ENCODE measurements around the gene SIDT1. TPM values are rescaled to one million over a fixed set of nuclear protein-coding genes. Genes with fewer than 3 reads are reported as not detected.

SIDT1 gene
- total RNA-seq, 1 donor from 2014 or later = 0.92 TPM

GRCh38 chr3:113660896-113661295 is 128.5 kb downstream of the SIDT1 start:
- Mint-ChIP-seq H3K27ac (ENCODE audit: unreplicated experiment) (no peak overlapping the region), H3K4me3 (ENCODE audit: unreplicated experiment) (no peak overlapping the region), H3K27me3 (ENCODE audit: unreplicated experiment) (peaks cover 2% of the 10 kb centered on the region), H3K36me3 (ENCODE audit: low read depth, unreplicated experiment) (peaks cover 47% of the 10 kb centered on the region), H3K4me1 (ENCODE audit: unreplicated experiment) (peaks cover 7% of the 10 kb centered on the region), H3K9me3 (ENCODE audit: unreplicated experiment) (no peaks in the 10 kb centered on the region)
- no peak for TF ChIP-seq CTCF (IDR thresholded peaks at IDR 0.05; ENCODE audit: unreplicated experiment)
- no peak for DNase-seq (ENCODE audit: low spot score)

- peaks cover 28% of the 10 kb centered on the region for H3K36me3 Mint-ChIP-seq (ENCODE audit: low read depth, unreplicated experiment)
- peaks cover 18% of the 10 kb centered on the region for H3K4me1 Mint-ChIP-seq (ENCODE audit: unreplicated experiment)
Measured at GRCh38 chr3:113662824-113663223, 130.5 kb downstream of the SIDT1 start.

GRCh38 chr3:113663324-113663750 is 131.0 kb downstream of the SIDT1 start:
- no peak for TF ChIP-seq CTCF (IDR thresholded peaks at IDR 0.05; ENCODE audit: unreplicated experiment)

More at GRCh38 chr3:113662824-113663223, 130.5 kb downstream of the SIDT1 start:
- Mint-ChIP-seq H3K27me3 (ENCODE audit: unreplicated experiment) (no peaks in the 10 kb centered on the region), H3K9me3 (ENCODE audit: unreplicated experiment) (no peaks in the 10 kb centered on the region), H3K4me3 (ENCODE audit: unreplicated experiment) (no peak overlapping the region), H3K27ac (ENCODE audit: unreplicated experiment) (no peak overlapping the region)
- DNase-seq (ENCODE audit: low spot score) = no peak
- no peak for TF ChIP-seq CTCF (IDR thresholded peaks at IDR 0.05; ENCODE audit: unreplicated experiment)

GRCh38 chr3:113663761-113664160 is 131.4 kb downstream of the SIDT1 start:
- Mint-ChIP-seq H3K27ac (ENCODE audit: unreplicated experiment) (no peak overlapping the region), H3K36me3 (ENCODE audit: low read depth, unreplicated experiment) (peaks cover 20% of the 10 kb centered on the region), H3K4me1 (ENCODE audit: unreplicated experiment) (peaks cover 26% of the 10 kb centered on the region), H3K27me3 (ENCODE audit: unreplicated experiment) (no peaks in the 10 kb centered on the region), H3K4me3 (ENCODE audit: unreplicated experiment) (no peak overlapping the region), H3K9me3 (ENCODE audit: unreplicated experiment) (no peaks in the 10 kb centered on the region)
- no peak for DNase-seq (ENCODE audit: low spot score)
- no peak for TF ChIP-seq CTCF (IDR thresholded peaks at IDR 0.05; ENCODE audit: unreplicated experiment)

More at GRCh38 chr3:113663324-113663750, 131.0 kb downstream of the SIDT1 start:
- Mint-ChIP-seq H3K4me3 (ENCODE audit: unreplicated experiment) (no peak overlapping the region), H3K27me3 (ENCODE audit: unreplicated experiment) (no peaks in the 10 kb centered on the region), H3K9me3 (ENCODE audit: unreplicated experiment) (no peaks in the 10 kb centered on the region), H3K27ac (ENCODE audit: unreplicated experiment) (no peak overlapping the region), H3K4me1 (ENCODE audit: unreplicated experiment) (peaks cover 22% of the 10 kb centered on the region), H3K36me3 (ENCODE audit: low read depth, unreplicated experiment) (peaks cover 23% of the 10 kb centered on the region)
- no peak for DNase-seq (ENCODE audit: low spot score)

- no peak for TF ChIP-seq CTCF (IDR thresholded peaks at IDR 0.05; ENCODE audit: unreplicated experiment)
- no peak for DNase-seq (ENCODE audit: low spot score)
- Mint-ChIP-seq H3K27me3 (ENCODE audit: unreplicated experiment) (no peaks in the 10 kb centered on the region), H3K36me3 (ENCODE audit: low read depth, unreplicated experiment) (peaks cover 16% of the 10 kb centered on the region), H3K9me3 (ENCODE audit: unreplicated experiment) (no peaks in the 10 kb centered on the region), H3K4me3 (ENCODE audit: unreplicated experiment) (no peak overlapping the region), H3K27ac (ENCODE audit: unreplicated experiment) (peak overlapping the region; percentile 74), H3K4me1 (ENCODE audit: unreplicated experiment) (peaks cover 34% of the 10 kb centered on the region)
Measured at GRCh38 chr3:113664523-113665094, 132.3 kb downstream of the SIDT1 start.

All from endothelial cell (in vitro differentiated cells).